Measurements from ENCODE around the gene KLC1.

Gene KLC1

DNA sequence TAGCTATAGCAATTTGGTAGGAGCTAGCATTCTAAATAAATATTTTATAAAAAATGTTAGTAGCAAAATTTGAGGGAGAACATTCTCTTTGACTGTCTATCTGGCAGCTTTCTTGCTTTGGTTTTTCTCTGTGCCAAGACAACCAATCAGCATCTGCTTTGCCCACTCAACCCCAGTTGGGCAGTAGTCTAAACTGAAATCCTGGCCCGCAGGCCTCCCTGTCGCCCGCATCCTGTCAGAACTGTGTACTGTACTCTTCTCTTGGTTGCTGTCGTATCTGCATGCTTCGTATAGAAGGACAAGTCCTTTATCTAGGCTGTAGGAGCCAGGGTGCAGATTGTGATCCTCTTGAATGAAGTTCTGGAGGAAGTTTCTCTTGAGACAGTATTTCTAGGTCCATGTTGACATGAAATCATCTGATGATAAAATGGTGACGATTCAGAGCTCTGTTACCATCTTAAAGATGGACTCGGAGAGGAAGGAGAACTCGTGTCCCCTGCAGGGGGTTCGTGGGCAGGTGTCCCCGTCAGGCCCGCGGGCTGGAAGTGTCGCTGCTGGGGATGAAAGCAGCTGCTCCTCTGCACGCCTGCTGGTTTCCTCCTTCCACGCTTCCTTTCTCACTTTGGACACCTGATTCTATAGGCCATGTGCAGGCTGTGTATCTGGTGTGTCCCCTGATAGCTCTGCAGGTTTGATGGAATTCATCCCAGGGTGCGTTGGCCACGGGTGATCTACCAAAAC is 51.6 kb downstream of the KLC1 start:
- H3K4me3 ChIP-seq (replicated peaks; ENCODE audit: low read depth, low read length) = no peak overlapping the region
- DNase-seq (ENCODE audit: extremely low read depth, low read depth) = no peak
- TF ChIP-seq, protein P1, sequence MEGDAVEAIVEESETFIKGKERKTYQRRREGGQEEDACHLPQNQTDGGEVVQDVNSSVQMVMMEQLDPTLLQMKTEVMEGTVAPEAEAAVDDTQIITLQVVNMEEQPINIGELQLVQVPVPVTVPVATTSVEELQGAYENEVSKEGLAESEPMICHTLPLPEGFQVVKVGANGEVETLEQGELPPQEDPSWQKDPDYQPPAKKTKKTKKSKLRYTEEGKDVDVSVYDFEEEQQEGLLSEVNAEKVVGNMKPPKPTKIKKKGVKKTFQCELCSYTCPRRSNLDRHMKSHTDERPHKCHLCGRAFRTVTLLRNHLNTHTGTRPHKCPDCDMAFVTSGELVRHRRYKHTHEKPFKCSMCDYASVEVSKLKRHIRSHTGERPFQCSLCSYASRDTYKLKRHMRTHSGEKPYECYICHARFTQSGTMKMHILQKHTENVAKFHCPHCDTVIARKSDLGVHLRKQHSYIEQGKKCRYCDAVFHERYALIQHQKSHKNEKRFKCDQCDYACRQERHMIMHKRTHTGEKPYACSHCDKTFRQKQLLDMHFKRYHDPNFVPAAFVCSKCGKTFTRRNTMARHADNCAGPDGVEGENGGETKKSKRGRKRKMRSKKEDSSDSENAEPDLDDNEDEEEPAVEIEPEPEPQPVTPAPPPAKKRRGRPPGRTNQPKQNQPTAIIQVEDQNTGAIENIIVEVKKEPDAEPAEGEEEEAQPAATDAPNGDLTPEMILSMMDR (IDR thresholded peaks at IDR 0.05; ENCODE audit: low read depth, low read length, missing control alignments) = no peak

DNA sequence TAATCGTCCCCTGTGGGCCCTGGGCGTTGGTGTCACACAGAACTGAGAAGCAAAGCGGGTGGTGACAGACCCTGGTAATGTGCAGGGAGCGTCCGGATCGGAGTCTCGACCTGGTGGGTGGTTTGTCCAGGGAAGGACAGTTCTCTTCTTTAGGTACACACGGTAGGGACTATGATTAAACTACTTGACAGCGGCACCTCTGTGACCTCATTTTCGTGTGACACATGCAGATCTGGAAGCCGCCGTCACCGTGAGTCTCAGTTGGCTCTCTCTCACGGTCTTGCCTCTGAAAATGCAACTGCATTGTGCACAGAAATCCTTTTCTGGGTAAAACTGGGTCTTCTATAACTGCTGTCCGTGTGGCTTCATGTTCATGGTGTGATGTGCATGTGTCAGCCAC is 54.1 kb downstream of the KLC1 start:
- DNase-seq (ENCODE audit: extremely low read depth, low read depth) = no peak
- TF ChIP-seq, protein P1 (IDR thresholded peaks at IDR 0.05; ENCODE audit: low read depth, low read length, missing control alignments) = no peak
- H3K4me3 ChIP-seq (replicated peaks; ENCODE audit: low read depth, low read length) = no peak overlapping the region

DNA sequence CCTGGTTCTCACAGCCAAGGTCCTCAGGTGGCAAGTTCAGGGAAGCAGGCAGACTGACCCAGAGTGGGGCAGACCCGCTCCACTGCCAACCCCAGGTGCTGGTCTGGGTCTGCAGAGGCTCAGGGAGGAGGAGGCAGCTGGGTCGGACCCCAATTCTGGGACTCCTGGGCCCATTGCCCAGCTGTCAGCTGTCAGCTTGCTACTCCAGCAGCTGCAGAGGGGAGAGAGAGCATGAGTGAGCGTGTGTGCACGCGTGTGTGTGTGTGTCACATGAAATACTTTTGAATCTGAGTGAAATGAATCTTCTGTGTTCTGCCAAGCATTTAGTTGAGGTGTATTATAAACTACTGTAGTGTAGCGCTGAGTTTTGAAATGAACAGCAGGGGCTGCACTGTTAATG is 55.5 kb downstream of the KLC1 start:
- H3K4me3 ChIP-seq (replicated peaks; ENCODE audit: low read depth, low read length) = no peak overlapping the region
- TF ChIP-seq, protein P1 (IDR thresholded peaks at IDR 0.05; ENCODE audit: low read depth, low read length, missing control alignments) = no peak
- DNase-seq (ENCODE audit: extremely low read depth, low read depth) = no peak

DNA sequence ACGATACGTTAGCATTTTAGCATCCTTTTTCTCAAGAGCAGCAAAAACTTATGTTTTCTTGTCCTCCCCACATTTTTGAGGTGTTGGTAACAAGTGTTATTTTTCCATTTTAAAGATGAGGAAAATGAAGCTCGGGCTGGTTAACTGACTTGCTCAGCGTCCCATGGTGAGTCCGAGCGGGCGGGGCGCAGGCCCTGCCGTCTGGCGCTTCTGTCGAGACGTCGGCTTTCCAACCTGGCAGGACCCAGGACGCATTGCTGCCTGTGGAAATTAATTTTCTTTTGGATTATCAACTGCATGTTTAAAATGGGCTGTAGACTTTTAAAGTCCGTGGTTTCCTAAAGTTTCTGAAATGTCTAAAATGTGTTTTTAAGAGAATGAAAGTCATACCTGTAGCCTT is 55.9 kb downstream of the KLC1 start:
- TF ChIP-seq, protein P1 (IDR thresholded peaks at IDR 0.05; ENCODE audit: low read depth, low read length, missing control alignments) = no peak
- no peak overlapping the region for H3K4me3 ChIP-seq (replicated peaks; ENCODE audit: low read depth, low read length)
- DNase-seq (ENCODE audit: extremely low read depth, low read depth) = no peak

DNA sequence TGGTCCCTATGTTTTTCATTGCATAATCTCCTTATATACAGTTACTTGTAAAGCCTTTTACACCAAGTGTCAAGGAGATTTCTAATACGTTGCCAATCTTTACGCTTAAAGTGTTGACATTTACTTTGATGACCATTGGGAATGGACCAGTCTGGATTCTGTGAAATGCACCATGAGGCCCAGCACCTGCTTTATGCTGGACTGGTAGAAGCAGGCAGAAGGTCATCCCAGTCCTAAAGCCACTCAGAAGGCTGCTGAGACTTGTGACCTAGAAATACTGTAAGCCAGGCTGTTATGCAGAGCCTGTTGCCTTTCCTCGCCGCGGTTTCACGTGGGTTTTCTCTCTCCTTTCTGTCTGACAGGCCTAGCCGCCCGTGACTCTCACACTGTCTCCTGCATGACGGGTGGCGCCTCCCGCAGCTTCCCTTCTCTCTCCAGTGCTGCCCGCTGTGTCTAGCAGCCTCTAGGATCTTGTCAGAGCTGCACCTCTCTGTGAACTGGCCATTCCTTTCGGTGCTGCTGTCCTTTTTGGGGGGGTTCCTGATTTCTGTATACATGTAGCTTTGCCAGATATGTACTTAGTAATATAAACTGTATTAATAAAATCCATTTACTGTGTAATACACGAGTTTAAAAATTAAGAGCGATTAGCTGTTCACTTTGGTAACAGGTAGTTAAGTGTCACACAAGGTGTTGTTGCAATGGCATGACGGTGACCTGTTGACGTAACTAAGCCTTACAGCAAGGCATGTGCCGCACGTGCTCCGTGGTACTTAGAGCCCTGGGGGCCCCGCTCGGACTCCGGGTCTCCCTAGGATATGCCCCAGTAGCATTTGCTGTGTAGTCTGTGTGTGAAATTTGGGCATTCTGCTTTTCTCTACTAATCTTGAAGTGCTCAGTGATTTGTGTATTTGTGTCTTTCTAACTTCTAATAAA is 56.5 kb downstream of the KLC1 start:
- TF ChIP-seq, protein P1 (IDR thresholded peaks at IDR 0.05; ENCODE audit: low read depth, low read length, missing control alignments) = no peak
- DNase-seq (ENCODE audit: extremely low read depth, low read depth) = no peak
- H3K4me3 ChIP-seq (replicated peaks; ENCODE audit: low read depth, low read length) = no peak overlapping the region

DNA sequence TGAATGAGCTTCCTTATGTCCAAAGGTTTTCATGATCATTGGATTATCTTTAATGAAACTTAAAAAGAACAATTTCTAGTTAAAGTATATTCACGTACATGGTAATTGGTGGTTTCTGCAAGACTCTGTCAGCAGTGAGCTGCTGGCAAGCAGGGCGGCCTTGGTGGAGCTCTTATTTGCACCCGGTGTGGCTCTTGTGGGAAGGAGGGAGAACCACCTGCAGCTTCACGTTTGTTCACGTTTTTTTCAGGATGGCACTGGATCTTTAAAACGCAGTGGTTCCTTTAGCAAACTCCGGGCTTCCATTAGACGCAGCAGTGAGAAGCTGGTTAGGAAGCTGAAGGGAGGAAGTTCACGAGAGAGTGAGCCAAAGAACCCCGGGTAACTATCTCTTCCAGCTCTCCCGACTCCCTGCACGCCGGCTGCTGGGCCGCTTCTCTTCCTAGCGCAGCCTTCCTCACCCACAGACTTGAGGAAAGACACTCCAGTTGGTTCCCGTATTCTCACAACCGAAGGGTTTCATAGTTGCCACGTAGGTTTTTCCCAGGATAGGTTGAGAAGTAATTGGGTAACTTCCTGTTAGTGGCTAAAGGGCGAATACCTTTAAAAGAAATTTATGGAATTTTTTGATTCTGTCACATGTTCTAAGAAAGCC is 57.9 kb downstream of the KLC1 start:
- no peak for DNase-seq (ENCODE audit: extremely low read depth, low read depth)
- TF ChIP-seq, protein P1 (IDR thresholded peaks at IDR 0.05; ENCODE audit: low read depth, low read length, missing control alignments) = no peak
- no peak overlapping the region for H3K4me3 ChIP-seq (replicated peaks; ENCODE audit: low read depth, low read length)

All from HFF-Myc (cell line).